ENCODE results near the gene TUT4.

The TUT4 gene

GRCh38 chr1:52532731-52533327, 20.1 kb downstream of the TUT4 start:
- DNase-seq = peak in 1 of 2 experiments; percentile 6

- DNase-seq = no peak
These were observed 20.6 kb downstream of the TUT4 start for GRCh38 chr1:52532247-52532646.

- DNase-seq = no peak
These were observed 21.5 kb downstream of the TUT4 start for GRCh38 chr1:52531249-52531872.

- no peak for DNase-seq
These were observed 22.2 kb downstream of the TUT4 start for GRCh38 chr1:52530563-52531144.

GRCh38 chr1:52523376-52523775, 29.5 kb downstream of the TUT4 start:
- DNase-seq = no peak

GRCh38 chr1:52520148-52520547, 32.7 kb downstream of the TUT4 start:
- DNase-seq = no peak

GRCh38 chr1:52518962-52519361, 33.9 kb downstream of the TUT4 start:
- no peak for DNase-seq

GRCh38 chr1:52511851-52512615, 40.9 kb downstream of the TUT4 start:
- DNase-seq = no peak

GRCh38 chr1:52511439-52511838, 41.5 kb downstream of the TUT4 start:
- no peak for DNase-seq

GRCh38 chr1:52506920-52507546, 45.9 kb downstream of the TUT4 start:
- no peak for DNase-seq

GRCh38 chr1:52506349-52506748, 46.5 kb downstream of the TUT4 start:
- no peak for DNase-seq

- DNase-seq = no peak
These were observed 48.2 kb downstream of the TUT4 start for GRCh38 chr1:52504720-52505119.

GRCh38 chr1:52503706-52504105, 49.2 kb downstream of the TUT4 start:
- DNase-seq = no peak

- no peak for DNase-seq
These were observed 50.1 kb downstream of the TUT4 start for GRCh38 chr1:52502789-52503188.

- no peak for DNase-seq
These were observed 65.3 kb downstream of the TUT4 start for GRCh38 chr1:52487632-52488031.

- no peak for DNase-seq
These were observed 70.4 kb downstream of the TUT4 start for GRCh38 chr1:52482326-52483004.

GRCh38 chr1:52479076-52479475, 73.8 kb downstream of the TUT4 start:
- no peak for DNase-seq

- no peak for DNase-seq
These were observed 75.0 kb downstream of the TUT4 start for GRCh38 chr1:52477876-52478275.

GRCh38 chr1:52476943-52477342, 75.9 kb downstream of the TUT4 start:
- DNase-seq = no peak

GRCh38 chr1:52474807-52475206, 78.1 kb downstream of the TUT4 start:
- no peak for DNase-seq

GRCh38 chr1:52473039-52473438, 79.9 kb downstream of the TUT4 start:
- no peak for DNase-seq

- DNase-seq = no peak
These were observed 80.5 kb downstream of the TUT4 start for GRCh38 chr1:52472384-52472783.

GRCh38 chr1:52469108-52469507, 83.8 kb downstream of the TUT4 start:
- no peak for DNase-seq

Data from AML-193 (cell line).